ENCODE data around the gene TSPYL6.

DNA sequence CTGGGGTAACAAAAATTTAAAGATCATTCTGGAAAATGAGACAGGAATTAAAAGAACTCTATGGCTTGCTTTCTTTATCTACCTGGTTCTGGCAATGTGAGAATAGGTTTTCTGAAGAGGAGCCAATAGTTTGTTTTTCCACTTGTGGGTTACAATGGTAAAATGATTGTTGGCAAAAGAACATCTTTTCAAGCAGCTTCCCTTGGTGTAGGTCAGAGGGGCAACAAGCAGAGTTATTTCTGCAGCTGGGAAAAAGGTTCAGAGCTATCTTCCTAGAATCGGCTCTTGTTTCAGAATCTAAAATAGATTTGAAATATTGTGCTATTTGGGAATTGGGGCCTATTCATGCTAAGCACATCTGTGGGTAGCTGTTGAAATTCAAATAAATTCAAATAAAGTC lies 11.5 kb upstream of the TSPYL6 start:
- TF ChIP-seq, protein P1, sequence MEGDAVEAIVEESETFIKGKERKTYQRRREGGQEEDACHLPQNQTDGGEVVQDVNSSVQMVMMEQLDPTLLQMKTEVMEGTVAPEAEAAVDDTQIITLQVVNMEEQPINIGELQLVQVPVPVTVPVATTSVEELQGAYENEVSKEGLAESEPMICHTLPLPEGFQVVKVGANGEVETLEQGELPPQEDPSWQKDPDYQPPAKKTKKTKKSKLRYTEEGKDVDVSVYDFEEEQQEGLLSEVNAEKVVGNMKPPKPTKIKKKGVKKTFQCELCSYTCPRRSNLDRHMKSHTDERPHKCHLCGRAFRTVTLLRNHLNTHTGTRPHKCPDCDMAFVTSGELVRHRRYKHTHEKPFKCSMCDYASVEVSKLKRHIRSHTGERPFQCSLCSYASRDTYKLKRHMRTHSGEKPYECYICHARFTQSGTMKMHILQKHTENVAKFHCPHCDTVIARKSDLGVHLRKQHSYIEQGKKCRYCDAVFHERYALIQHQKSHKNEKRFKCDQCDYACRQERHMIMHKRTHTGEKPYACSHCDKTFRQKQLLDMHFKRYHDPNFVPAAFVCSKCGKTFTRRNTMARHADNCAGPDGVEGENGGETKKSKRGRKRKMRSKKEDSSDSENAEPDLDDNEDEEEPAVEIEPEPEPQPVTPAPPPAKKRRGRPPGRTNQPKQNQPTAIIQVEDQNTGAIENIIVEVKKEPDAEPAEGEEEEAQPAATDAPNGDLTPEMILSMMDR (IDR thresholded peaks at IDR 0.05) = no peak
- no peak for TF ChIP-seq POLR2A (IDR thresholded peaks at IDR 0.05)

Measured in uterus (tissue), 2 donors.